ENCODE measurements around the gene MALRD1.

DNA sequence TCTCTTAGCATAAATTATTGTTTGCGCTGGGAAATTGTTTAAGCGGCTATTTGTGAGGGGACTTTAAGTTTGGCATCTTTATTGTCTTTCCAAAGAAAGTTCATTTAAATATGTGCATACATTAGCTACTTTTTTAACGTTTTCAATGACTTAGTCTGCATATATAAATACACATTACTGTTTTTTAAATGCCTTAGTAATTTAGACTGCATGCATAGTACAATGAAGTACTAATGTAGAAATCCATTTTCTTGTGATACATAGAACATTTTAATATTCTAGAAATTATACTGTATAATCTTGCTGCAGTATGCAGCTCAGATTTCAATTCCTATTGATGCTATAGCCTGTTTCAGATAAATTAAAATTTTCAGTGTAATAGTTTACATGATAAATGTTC is 325.4 kb downstream of the MALRD1 start:
- TF ChIP-seq POLR2AphosphoS5 (IDR thresholded peaks at IDR 0.05) (no peak), POLR2A (IDR thresholded peaks at IDR 0.05) (no peak), EP300 (IDR thresholded peaks at IDR 0.05) (no peak)
- TF ChIP-seq, protein P1, sequence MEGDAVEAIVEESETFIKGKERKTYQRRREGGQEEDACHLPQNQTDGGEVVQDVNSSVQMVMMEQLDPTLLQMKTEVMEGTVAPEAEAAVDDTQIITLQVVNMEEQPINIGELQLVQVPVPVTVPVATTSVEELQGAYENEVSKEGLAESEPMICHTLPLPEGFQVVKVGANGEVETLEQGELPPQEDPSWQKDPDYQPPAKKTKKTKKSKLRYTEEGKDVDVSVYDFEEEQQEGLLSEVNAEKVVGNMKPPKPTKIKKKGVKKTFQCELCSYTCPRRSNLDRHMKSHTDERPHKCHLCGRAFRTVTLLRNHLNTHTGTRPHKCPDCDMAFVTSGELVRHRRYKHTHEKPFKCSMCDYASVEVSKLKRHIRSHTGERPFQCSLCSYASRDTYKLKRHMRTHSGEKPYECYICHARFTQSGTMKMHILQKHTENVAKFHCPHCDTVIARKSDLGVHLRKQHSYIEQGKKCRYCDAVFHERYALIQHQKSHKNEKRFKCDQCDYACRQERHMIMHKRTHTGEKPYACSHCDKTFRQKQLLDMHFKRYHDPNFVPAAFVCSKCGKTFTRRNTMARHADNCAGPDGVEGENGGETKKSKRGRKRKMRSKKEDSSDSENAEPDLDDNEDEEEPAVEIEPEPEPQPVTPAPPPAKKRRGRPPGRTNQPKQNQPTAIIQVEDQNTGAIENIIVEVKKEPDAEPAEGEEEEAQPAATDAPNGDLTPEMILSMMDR (IDR thresholded peaks at IDR 0.05) = no peak
